Stimulated activated CD4-positive, alpha-beta T cell treated with anti-CD3 and anti-CD28 coated beads, Interleukin-12 subunit alpha, Interleukin-12 subunit beta, amount 100 ng/mL, for 24 hours (primary cell): Measurements from ENCODE around the gene ANGPT4.

Source experiments
- DNase-seq, 2 experiments: peaks; one replicate each; pipeline ENCODE4 v3.0.0-alpha.2; 2020; ENCODE audit warnings: low read depth in 2 of 2

ANGPT4 gene, protein sequence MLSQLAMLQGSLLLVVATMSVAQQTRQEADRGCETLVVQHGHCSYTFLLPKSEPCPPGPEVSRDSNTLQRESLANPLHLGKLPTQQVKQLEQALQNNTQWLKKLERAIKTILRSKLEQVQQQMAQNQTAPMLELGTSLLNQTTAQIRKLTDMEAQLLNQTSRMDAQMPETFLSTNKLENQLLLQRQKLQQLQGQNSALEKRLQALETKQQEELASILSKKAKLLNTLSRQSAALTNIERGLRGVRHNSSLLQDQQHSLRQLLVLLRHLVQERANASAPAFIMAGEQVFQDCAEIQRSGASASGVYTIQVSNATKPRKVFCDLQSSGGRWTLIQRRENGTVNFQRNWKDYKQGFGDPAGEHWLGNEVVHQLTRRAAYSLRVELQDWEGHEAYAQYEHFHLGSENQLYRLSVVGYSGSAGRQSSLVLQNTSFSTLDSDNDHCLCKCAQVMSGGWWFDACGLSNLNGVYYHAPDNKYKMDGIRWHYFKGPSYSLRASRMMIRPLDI

DNA sequence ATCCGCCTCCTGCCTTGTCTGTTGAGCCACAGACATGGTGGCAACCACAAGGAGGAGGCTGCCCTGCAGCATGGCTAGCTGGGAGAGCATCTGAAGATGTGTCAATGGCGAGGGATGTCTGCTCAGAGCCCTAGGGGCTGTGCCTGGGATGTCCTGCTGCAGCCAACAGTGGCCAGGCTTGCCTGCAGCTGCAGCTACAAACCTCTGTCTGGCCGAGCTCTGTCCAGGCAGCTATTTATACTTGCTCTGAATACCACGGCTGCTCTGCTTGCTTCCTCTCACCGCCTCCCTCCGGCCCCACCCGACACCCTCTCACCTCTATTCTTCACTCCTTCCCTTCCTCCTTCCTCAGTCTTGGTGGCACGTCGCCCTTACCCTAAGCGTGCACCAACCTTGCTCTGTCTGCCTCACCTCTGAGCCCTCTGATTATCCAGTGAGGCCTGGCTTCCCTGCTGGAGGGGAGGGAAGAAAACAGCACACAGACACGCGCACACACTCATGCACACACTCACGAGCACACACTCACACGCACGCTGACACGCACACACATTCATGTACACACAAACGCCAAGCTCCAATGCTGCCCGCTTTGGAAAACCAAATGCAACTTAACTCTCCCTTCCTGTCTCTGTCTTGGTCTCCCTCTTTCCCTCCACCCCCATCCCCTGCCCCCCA, at the start of gene ANGPT4:
Gene ANGPT4, minus strand, starts transcription at position 210 of the 675 bp plus-strand sequence. Its CDS starts 120 bp downstream, at position 90.
- no peak for DNase-seq

DNA sequence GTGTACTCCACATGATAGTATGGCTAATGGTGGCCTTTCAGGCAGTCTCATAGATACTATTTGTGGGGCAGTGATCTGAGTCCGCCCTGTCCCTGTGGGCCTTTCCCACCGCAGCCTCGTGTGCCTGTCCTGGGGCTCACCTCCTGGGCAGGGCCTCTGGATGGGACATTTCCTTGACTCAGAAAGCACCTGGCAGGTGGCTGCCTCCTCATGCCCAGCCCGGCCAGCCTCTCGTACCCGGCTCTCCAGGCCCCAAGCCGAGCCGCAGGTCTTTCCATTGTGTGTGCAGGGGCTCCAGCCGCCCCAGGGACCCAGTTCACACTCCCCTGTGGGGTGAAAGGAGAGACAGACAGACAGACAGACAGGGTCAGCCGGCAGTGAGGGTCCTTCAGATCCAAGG, 47.7 kb upstream of the ANGPT4 start:
- DNase-seq, result no peak

DNA sequence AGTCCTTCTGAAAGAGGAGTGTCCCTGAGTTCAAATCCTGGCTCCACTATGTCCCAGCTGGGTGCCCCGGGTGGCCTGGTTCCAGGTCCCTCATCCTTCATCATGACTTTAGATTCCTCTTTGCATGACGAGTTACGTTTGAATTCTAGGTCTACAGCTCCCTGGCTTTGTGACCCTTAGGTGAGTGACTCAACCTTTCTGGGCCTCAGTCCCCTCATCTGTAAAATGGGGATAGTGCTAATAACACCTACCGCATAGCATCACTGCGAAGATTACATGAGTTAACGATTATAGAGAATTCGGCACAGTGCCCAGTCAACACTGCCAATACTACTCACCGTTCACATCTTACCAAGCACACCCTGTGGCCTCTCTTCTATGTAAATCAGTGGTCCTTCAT, 46.5 kb upstream of the ANGPT4 start:
- DNase-seq, result no peak

DNA sequence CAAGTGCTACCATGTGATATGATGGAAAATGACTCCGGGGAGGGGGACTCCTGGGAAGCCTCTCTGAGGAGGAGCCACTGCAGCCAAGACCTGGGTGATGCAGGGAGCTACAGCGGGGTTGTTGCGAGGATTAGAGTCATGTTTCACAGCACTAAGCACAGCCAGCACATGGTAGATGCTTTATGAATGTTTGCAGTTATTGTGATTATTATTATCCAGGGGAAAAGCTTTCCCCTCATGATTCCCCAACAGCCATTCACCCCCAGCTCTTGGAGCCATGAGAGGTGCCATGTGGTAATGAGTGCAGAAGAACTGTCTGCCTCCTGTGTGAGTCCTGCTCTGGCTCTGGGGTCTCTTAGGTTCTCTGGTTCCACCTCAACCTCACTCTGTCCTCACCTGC, 46.1 kb upstream of the ANGPT4 start:
- DNase-seq, result no peak

DNA sequence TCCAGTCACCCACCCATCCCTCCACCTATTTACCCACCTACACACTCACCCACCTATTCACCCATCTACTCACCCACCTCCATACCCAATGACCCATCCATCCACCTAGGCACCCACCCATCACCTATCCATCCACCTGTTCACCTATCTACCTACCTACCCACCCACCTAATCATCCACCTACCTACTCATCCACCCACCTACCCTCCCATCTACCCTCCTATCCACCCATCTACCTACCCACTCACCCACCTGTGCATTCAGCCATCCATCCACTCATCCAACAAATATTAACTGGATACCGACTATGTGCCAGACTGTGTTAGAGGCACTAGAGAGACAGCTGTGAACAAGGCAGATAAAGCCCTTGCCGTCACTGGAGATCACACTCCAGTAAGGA, 45.6 kb upstream of the ANGPT4 start:
- DNase-seq, result no peak

DNA sequence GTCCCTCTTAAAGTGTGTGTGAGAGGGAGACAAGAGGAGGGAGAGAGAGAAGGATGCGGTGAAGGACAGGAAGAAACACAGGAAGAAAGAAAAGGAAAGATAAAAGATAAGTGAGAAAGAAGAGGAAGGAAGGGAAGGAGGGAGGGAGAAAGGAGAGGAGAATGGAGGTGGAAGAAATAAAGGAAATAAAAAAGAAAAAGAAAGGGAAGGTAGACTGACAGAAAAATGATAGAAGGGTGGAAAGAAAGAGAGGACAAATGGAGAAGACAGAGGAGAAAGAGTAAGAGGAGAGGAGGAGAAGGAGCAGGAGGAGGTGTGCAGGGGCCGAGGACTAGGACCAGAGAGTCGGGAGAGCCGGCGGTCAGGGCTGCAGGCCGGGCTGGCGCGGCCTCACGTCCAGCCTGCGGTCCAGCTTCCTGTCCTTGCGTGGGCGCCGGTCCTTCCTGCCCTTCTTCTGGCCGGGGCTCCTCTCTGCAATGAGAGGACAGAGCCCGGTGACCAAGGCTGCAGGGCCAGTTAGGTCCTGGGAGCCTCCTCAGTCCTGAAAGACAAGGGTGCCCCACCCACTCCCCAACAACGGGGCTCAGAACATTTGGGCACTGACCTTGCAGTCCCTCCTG, 44.0 kb upstream of the ANGPT4 start:
- DNase-seq, result no peak

DNA sequence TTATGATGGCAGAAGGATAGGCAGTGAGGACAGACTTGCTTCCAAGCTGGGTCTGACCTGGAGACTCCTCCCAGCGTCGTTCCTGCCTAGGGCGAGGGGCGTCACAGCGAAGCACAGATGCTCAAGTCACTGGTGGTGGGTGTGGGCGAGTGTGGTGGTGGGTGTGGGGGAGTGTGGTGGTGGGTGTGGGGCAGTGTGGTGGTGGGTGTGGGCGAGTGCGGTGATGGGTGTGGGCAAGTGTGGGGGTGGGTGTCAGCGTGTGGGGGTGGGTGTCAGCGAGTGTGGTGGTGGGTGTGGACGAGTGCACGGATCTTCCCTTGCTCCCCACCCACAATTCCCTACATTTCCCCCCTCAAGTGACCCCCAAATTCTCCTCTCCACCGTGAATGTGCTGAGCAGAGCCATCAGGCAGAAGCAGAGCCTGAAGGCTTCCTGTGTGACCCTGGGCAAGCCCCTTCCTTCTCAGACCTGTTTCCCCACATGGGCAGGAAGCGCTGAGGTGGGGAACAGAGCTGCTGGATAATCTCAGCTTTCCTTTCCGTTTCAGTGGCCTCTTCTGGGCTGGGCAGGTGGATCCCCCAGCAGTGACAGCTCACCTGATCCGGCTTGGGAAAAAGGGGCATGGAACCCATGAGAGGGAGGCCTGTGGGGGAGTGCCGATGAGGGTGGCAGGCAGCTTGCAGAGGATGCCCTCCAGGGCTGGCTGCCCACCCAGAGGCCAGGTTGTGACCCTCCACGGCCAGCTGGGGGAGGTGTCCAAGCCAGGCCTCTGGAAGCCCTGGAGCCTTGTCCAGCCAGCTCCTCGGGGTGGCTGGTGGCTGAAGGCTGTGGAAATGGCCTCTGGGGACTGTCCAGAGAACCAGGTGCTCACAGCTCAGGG, 43.0 kb upstream of the ANGPT4 start:
- DNase-seq, result no peak

DNA sequence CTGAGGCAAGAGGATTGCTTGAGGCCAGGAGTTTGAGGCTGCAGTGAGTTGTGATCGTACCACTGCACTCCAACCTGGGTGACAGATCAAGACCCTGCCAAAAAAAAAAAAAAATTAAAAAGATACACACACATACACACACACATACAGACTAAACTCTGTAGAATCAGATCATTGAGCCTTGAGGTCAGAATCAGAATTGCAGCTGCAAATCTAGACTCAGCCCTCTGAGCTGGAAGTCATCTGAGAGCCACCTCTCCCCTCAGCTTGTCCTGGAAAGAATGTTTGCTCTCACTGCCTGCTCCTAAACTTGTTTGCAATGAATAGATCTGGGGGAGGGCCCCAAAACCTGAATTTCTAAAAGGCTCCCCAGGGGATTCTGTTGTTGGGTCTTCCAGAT, 41.4 kb upstream of the ANGPT4 start:
- no peak for DNase-seq

DNA sequence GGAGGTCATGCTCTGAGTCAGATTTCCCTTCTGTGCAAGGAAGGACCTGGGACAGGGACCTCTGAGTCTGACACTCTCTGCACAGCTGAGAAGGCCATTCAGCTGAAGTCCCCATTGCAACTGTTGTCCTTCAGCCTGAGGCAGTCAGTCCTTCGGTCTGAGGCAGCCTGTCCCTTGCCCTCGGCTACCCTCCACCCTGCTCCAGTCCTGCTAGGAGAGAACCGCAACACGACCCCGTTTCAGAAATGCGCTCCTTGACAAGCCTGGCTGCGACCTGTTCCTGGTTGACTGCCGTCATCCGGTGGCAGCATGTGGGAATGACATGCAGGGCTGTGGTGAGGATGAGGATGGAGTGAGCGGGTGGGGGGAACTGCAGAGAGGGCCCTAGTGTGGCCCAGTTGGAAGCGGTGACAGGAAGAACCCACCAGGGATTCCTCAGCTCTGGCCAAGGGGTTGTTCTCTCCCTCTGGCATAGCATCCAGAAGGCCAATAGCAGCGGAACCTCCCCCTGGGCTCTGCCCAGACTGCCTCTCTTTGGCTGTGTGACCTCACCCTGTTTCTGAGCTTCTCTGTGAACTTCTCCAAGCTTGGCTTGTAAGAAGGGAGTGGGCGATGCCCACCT, 40.3 kb upstream of the ANGPT4 start:
- peak; percentile 48 to 66 for DNase-seq

DNA sequence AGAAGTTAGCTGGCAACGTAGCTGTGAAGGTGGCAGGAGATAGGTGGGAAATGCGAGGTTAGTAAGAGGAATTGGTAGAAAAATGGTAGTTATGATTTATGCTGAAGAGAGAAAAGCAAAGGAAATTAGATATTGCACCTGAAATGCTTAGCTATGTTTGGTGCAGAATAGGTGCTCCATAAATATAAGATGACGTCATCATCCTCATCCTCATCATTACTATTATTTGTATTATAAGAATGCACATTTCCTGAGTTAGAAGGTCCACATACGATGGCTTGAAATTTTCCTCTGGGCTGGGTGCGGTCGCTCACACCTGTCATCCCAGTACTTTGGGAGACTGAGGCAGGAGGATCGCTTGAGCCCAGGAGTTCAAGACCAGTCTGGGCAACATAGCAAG, 39.5 kb upstream of the ANGPT4 start:
- DNase-seq, result no peak

DNA sequence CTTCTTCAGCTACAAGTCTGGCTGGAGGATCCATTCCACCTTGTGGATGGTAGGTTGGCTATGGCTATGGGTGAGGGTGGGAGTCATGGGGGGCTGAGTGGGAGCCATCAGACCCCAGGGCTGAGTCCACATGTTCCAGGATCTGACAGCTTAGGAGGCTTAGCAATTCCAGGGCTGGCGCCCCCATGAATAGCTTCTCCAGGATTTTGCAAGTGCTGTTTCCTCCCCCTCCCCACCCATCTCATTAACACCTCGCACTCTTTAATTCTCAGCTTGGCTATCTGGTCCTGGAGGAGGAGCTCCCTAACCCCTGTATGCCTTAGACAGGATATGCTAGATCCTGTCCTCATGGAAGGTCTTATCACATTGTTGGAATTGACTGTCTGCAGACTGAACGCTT, 39.0 kb upstream of the ANGPT4 start:
- no peak for DNase-seq

DNA sequence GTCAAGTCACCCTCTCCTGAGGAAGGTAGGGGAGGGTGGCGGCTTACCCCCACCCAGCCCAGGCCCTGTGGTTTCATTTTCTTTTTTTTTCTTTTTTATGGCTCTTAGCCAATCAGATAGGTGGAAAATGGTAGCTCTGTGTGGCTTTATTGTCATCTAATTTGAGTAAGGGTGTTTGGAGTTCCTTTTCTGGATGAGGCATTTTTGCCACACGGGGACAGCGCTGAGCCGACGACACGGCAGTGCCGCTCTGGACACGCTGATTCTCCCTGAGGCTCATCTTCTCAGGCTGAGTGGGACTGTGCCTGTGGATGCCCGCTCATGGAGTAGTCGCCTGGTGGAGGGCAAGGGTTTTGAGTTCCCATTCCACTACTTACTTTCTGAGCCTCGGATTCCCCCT, 37.6 kb upstream of the ANGPT4 start:
- DNase-seq, result no peak

DNA sequence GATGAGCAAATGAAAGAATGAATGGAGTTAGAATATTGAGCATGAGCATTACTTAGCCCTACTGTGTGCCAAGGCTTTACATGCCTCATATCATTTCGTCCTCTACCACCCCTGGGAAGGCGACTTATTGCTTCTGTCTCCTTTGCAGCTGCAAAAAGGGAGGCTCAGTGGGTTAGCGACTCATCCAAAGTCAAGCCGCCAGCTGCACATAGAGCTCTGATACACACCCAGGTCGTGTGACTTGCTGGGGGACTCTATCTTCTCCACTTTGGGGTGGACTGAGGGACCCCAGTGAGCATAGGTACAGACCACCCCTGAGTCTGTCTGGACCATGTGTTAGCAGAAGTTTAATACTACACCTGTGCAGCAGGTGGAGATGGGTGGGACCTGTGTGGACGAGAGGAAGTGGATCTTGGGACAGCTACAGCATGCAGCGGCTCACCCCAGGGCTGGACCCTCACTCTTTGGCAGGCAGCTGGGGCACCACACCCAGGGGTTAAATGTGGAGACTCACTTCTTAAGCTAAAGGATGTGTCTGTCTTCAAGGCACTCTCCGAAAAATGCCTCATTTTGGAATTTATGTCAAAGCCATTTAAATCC, 36.2 kb upstream of the ANGPT4 start:
- DNase-seq, result no peak

DNA sequence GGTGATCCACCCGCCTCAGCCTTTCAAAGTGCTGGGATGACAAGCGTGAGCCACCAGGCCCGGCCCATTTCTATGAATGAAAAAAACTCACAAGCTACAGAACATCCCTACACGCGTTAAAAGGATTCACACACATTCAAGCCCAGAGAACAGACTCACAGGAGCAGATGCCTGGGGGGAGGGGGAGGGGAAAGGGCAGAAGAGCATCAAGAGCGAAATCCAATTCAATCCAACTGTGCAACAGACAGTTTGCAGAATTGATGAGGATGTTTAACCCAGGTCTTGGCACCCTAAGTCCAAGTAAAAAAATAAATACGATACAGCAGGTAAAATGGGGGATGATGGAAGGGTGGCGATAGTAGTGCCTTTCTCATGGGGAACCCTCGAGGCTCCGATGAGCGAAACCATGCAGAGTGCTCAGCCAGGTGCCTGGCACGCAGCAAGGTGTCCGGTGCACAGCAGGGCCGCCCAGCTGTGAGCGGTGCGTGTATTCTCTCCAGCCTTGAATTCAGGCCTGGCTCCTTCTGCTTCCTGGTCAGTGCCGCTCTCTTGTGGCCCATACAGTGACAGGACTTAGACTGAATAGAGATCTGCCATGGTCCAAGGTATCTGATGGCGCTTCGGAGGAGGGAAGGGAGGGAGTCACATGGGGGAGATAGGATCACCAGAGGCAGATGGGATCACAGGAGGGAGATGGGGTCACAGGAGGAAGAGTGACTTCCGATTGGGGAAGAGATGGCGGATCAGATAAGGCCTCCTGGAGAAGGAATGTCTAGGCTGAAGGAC, 35.4 kb upstream of the ANGPT4 start:
- DNase-seq, result no peak

DNA sequence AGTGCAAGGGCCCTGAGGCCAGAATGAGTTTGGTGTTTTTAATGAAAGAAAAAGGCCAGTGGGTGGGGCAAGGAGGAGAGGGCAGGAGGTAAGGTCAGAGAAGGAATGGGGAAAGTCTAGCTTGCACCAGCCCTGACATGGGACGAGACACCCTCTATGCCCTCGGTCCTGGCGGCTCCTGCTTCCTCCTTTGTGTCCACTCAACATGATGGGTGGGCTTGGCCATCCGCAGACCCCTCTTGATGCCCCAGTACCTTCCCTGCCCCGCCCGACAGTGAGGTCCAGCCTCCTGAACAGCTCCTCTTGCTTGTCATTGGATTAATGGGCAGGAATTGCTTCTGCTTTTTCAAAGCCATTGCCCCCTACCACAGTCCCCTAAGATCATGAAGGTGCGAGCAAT, 33.6 kb upstream of the ANGPT4 start:
- DNase-seq, result no peak

DNA sequence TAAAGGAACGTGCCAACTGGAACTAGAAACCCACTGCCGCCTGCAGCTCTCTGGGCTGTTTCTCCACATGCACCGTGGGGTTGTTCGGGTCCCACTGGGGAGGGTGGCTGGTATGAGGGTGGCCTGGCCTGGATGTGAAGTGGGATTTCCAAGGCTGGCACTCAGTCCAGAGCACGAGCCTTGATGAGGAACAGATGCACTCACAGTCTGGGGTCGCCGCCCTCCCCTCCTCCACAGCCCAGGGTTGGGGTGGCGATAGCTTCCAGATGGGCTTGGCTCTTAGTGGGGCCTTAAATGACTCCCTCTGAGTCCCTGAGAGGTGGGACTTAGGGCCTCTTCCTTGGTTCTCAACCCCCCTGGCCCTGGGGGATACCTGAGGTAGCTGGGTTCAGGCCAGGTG, 30.7 kb upstream of the ANGPT4 start:
- DNase-seq, result no peak

DNA sequence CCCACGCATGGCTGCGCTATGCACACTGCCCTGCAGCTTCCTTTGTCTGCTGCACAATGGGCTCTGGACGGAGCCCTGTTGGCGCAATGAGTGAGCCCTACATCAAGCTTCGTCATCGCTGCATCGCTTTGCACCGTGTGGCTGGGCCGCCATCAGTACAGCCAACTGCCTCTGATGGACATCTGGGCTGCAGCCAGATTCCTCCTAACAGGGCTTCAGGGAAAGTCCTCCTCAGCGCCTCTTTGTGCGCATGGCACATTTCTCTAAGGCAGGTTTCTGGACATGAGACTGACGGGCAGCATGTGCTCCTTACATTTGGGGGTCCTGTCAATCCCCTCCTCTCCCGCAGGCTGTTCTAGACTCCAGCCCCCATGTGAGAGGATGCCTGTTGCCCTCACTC, 29.7 kb upstream of the ANGPT4 start:
- no peak for DNase-seq

DNA sequence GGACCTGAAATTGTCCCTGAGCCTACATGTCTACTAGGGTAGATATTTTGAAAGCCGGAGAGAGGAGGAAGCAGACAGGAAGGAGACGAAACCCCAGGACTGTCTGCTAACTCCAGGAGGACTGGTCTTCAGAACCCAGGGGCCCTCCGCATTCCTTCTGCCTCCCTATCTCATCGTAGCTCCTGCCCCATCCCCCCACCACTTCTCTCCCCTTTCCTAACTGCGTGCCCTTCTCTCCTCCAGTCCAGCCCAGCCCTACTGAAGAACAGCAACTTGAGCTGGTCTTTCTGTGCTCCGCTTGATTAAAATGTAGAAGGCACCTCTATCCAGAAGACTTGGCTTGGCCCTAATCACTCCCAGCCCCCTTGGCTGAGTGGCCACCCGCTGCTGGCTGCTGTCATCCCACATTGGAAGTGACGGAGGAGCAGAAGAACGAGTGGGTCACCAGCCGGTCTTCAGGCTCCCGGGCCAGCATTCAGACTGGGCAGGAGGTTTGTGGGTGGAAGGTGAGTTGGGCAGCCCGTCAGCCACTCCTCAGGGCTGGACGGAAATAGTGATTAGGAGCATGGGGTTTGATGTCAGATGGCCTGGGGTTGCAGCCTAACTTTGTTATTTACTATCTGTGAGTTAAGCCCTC, 28.8 kb upstream of the ANGPT4 start:
- DNase-seq, result no peak

DNA sequence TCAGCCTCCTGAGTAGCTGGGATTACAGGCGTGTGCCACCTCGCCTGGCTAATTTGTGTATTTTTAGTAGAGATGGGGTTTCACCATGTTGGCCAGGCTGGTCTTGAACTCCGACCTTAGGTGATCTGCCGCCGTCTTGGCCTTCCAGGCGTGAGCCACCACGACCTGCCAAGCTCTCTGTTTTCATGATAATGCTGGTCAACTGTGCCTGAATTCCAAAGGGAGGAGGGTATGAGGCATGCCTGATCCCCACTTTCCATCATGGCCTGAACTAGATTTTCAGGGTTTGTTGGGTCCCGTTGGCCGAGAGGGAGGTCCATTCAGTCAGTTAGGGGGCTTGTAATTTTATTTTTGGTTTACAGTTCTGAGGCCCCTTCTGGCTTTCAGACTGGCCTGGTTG, 28.0 kb upstream of the ANGPT4 start:
- no peak for DNase-seq

DNA sequence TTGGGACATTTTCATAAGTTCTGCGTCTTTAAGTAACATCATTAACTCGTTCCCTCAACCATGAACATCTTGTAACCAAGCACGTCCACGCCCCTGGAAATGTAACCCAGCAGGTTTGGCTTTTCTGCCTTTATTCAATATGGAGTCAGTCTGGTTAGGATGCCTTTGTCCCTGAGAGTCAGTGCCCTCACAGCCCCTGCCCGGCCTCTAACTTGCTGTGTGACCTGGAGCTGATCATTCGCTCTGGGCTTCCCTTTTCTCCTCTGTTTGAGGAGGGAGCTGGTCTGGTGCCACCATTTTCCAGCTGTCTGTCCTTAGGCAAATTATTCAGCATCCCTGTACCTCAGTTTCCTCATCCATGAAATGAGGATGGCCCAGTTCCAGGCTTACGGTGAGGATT, 26.5 kb upstream of the ANGPT4 start:
- no peak for DNase-seq
